HG03103 (cell line): ENCODE results near the gene HDGF.

Experiments
- ATAC-seq: cut with Tn5 transposase; IDR thresholded peaks from one replicate; pipeline ENCODE4 v1.9.1; 2021; ENCODE audit warnings: low read depth; ENCODE audit not compliant: unreplicated experiment

HDGF gene

GRCh38 chr1:156747742-156748669, 3.5 kb downstream of the HDGF start:
- ATAC-seq: no peak

- no peak for ATAC-seq
Measured at GRCh38 chr1:156746728-156747631, 4.5 kb downstream of the HDGF start.

GRCh38 chr1:156746406-156746727, 5.1 kb downstream of the HDGF start:
- no peak for ATAC-seq

GRCh38 chr1:156745881-156746280, 5.6 kb downstream of the HDGF start:
- ATAC-seq: no peak

- ATAC-seq: no peak
Measured at GRCh38 chr1:156744786-156745419, 6.6 kb downstream of the HDGF start.

GRCh38 chr1:156744344-156744743, 7.1 kb downstream of the HDGF start:
- no peak for ATAC-seq

- ATAC-seq: no peak
Measured at GRCh38 chr1:156743367-156744302, 7.8 kb downstream of the HDGF start.

GRCh38 chr1:156742801-156743200, 8.7 kb downstream of the HDGF start:
- no peak for ATAC-seq

GRCh38 chr1:156742017-156742416, 9.5 kb downstream of the HDGF start:
- ATAC-seq: no peak

- no peak for ATAC-seq
Measured at GRCh38 chr1:156741481-156741983, 9.9 kb downstream of the HDGF start.

- peak; percentile 76 for ATAC-seq
Measured at GRCh38 chr1:156740741-156741480, 10.6 kb downstream of the HDGF start, which contains the start of gene MRPL24. Gene MRPL24 (minus strand): TSS chr1:156741088. CDS start chr1:156738704, 2,384 bp downstream.

- no peak for ATAC-seq
Measured at GRCh38 chr1:156740237-156740740, 11.2 kb downstream of the HDGF start.

GRCh38 chr1:156738916-156739315, 12.6 kb downstream of the HDGF start:
- no peak for ATAC-seq

GRCh38 chr1:156738407-156738806, 13.1 kb downstream of the HDGF start:
- ATAC-seq: no peak

GRCh38 chr1:156733989-156734584, 17.4 kb downstream of the HDGF start:
- no peak for ATAC-seq

- peak; percentile 78 for ATAC-seq
Measured at GRCh38 chr1:156728599-156729462, 22.6 kb downstream of the HDGF start, which contains the start of gene ISG20L2. Gene ISG20L2 (minus strand): TSS chr1:156728766. CDS start chr1:156727652, 1,114 bp downstream.

GRCh38 chr1:156727926-156728598, 23.4 kb downstream of the HDGF start, which contains the start of gene METTL25B:
Gene METTL25B (plus strand): TSS chr1:156728469. CDS start chr1:156729105, 636 bp downstream.
- peak; percentile 37 for ATAC-seq
